ENCODE measurements around the gene YPEL4.

DNA sequence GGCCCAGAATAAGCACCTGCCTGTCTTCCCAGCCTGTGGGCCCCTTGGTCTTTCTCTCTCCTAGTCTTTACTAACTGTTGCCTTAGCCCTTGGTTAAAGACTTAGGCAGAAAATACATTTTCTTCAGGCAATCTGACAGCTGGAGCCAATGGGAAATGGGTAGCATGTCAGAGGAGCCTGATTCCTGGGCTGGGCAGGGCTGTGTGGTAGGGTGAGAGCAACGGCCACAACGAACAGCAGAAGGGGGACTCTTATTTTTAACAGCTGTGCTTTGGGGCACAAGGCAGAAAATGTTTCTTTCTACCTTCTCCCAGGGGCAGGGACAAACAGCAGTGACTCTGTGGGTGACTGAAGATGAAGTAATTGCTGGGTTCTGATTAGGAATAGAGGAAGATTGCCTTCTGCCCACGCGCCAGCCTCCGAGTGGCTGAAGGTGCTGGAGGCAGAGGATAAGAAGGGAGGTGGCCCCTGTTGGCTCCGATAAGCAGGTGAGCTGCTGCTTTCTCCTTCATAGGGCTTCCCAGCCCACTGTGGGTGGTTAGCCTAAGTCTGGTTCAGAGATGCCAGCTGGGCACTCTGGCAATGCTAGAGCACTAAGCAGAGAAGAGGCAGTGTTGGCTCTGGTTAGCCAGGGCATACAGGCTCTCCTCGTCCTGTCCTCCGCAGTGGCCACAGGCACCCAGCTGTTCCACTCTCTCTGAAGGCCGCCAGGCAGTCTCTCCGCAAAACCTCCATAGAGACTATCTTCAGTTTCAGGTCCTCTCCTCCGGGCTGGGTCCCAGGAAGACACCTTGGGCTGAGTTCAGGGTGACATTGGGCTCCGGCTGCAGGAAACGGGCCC, 1.5 kb downstream of the YPEL4 start:
- TF ChIP-seq, protein P1, sequence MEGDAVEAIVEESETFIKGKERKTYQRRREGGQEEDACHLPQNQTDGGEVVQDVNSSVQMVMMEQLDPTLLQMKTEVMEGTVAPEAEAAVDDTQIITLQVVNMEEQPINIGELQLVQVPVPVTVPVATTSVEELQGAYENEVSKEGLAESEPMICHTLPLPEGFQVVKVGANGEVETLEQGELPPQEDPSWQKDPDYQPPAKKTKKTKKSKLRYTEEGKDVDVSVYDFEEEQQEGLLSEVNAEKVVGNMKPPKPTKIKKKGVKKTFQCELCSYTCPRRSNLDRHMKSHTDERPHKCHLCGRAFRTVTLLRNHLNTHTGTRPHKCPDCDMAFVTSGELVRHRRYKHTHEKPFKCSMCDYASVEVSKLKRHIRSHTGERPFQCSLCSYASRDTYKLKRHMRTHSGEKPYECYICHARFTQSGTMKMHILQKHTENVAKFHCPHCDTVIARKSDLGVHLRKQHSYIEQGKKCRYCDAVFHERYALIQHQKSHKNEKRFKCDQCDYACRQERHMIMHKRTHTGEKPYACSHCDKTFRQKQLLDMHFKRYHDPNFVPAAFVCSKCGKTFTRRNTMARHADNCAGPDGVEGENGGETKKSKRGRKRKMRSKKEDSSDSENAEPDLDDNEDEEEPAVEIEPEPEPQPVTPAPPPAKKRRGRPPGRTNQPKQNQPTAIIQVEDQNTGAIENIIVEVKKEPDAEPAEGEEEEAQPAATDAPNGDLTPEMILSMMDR (conservative IDR thresholded peaks at IDR 0.05; ENCODE audit: low read depth, low read length) = no peak
- TF ChIP-seq EZH2 (IDR thresholded peaks at IDR 0.05; ENCODE audit: low read length, unreplicated experiment) (no peak), EZH2phosphoT487 (IDR thresholded peaks at IDR 0.05; ENCODE audit: borderline replicate concordance, low read length) (no peak)
